Stimulated activated CD8-positive, alpha-beta memory T cell treated with anti-CD3 and anti-CD28 coated beads, Interleukin-4, amount 100 ng/mL, for 24 hours (primary cell): ENCODE results near the gene GLRX5.
A peak's percentile ranks its signal among the peaks of the same experiment; 100 is the strongest.

Experiments
- DNase-seq: peaks from one replicate; pipeline ENCODE4 v3.0.0-alpha.2; 2020; ENCODE audit warnings: low read depth

GLRX5 gene

GRCh38 chr14:95518045-95518751 is 16.7 kb upstream of the GLRX5 start:
- DNase-seq, result no peak

- peak; percentile 55 for DNase-seq
Observed at GRCh38 chr14:95519699-95520098, 15.2 kb upstream of the GLRX5 start.

- no peak for DNase-seq
Observed at GRCh38 chr14:95520346-95520745, 14.5 kb upstream of the GLRX5 start.

GRCh38 chr14:95521001-95521400 is 13.8 kb upstream of the GLRX5 start:
- DNase-seq, result no peak

GRCh38 chr14:95522116-95522515 is 12.7 kb upstream of the GLRX5 start:
- no peak for DNase-seq

GRCh38 chr14:95522556-95522955 is 12.3 kb upstream of the GLRX5 start:
- no peak for DNase-seq

- no peak for DNase-seq
Observed at GRCh38 chr14:95523051-95523814, 11.6 kb upstream of the GLRX5 start.

GRCh38 chr14:95523815-95524448 is 10.9 kb upstream of the GLRX5 start:
- no peak for DNase-seq

GRCh38 chr14:95524706-95525512 is 9.9 kb upstream of the GLRX5 start:
- DNase-seq, result no peak

- DNase-seq, result no peak
Observed at GRCh38 chr14:95525999-95526398, 8.9 kb upstream of the GLRX5 start.

- DNase-seq, result no peak
Observed at GRCh38 chr14:95526483-95527386, 8.1 kb upstream of the GLRX5 start.

GRCh38 chr14:95527387-95528002 is 7.4 kb upstream of the GLRX5 start:
- no peak for DNase-seq

- no peak for DNase-seq
Observed at GRCh38 chr14:95529216-95529615, 5.6 kb upstream of the GLRX5 start.

- DNase-seq, result no peak
Observed at GRCh38 chr14:95530473-95531276, 4.2 kb upstream of the GLRX5 start.

GRCh38 chr14:95531473-95531872 is 3.4 kb upstream of the GLRX5 start:
- no peak for DNase-seq

- DNase-seq, result no peak
Observed at GRCh38 chr14:95531969-95532368, 2.9 kb upstream of the GLRX5 start.

- DNase-seq, result no peak
Observed at GRCh38 chr14:95533391-95533821, 1.4 kb upstream of the GLRX5 start.

GRCh38 chr14:95533822-95534221 is 1.0 kb upstream of the GLRX5 start:
- no peak for DNase-seq

- no peak for DNase-seq
Observed at GRCh38 chr14:95535226-95536021, 574 bp downstream of the GLRX5 start.
